A673 (cell line): ENCODE measurements around the gene PHF19.

Experiments used
- EZH2 ChIP-seq: fragments of 200-600 bp; sonication (generic); IDR thresholded peaks from 2 replicates; pipeline ENCODE4 v1.6.1; 2017; ENCODE audit warnings: borderline replicate concordance, low read depth, mild to moderate bottlenecking, mixed read lengths, antibody characterized with exemption, low read length; ENCODE audit not compliant: poor library complexity, severe bottlenecking
- TF ChIP-seq, protein P1 (sequence below): fragments of 300-800, 200-600 bp; sonication (generic); conservative IDR thresholded peaks from 2 replicates; pipeline ENCODE4 v1.5.1; 2017; ENCODE audit warnings: low read depth, mild to moderate bottlenecking, antibody characterized with exemption, low read length, moderate library complexity, mixed read lengths

DNA sequence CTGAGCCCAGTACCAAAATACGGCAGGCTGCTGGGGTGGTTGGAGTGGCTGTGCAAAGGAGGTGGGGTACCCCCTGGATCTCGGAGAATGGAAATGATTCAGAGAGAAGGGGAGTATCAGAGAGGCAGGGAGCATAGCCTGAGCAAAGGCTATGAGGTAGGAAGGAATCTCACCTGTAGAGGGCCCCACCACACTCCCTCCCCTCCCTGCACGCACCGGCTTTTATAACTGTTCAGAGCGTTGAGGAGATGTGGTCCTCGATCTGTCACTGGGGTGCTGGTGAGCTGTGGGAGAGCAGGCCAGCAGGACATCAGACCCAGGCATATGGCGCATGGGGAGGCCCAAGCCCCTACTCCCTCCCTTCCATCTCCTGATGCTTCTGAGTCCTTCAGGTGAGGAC lies 13.2 kb downstream of the PHF19 start:
- TF ChIP-seq EZH2 = no peak
- TF ChIP-seq, protein P1, sequence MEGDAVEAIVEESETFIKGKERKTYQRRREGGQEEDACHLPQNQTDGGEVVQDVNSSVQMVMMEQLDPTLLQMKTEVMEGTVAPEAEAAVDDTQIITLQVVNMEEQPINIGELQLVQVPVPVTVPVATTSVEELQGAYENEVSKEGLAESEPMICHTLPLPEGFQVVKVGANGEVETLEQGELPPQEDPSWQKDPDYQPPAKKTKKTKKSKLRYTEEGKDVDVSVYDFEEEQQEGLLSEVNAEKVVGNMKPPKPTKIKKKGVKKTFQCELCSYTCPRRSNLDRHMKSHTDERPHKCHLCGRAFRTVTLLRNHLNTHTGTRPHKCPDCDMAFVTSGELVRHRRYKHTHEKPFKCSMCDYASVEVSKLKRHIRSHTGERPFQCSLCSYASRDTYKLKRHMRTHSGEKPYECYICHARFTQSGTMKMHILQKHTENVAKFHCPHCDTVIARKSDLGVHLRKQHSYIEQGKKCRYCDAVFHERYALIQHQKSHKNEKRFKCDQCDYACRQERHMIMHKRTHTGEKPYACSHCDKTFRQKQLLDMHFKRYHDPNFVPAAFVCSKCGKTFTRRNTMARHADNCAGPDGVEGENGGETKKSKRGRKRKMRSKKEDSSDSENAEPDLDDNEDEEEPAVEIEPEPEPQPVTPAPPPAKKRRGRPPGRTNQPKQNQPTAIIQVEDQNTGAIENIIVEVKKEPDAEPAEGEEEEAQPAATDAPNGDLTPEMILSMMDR = no peak
